Activated naive CD8-positive, alpha-beta T cell treated with anti-CD3 and anti-CD28 coated beads, Interleukin-2, amount 10 ng/mL, durations not matched to agents 7 days and 5 days (primary cell): ENCODE data around the gene BCL2L1. TPM values are rescaled to one million over a fixed set of nuclear protein-coding genes. Genes with fewer than 3 reads are reported as not detected.
A peak's percentile ranks its signal among the peaks of the same experiment; 100 is the strongest.

Experiments
- ATAC-seq: fragments of 150-1000 bp; cut with Tn5 transposase; one replicate; pipeline ENCODE4 v1.10.0; 2021; ENCODE audit warnings: low read depth, moderate library complexity
- POLR2A ChIA-PET: fragments of 350-600 bp; sonication (Branson Sonifier 250); formaldehyde crosslinking; loops from one replicate; lab custom pipeline; 2021; ENCODE audit warnings: antibody characterized with exemption; lab: Charles Lee
- DNase-seq: peaks from one replicate; pipeline ENCODE4 v3.0.0; 2021
- H3K27ac Mint-ChIP-seq: one replicate; pipeline ENCODE4 v1.8.0; 2022; ENCODE audit warnings: mild to moderate bottlenecking, mixed read lengths
- H3K27me3 Mint-ChIP-seq: one replicate; pipeline ENCODE4 v1.8.0; 2022; ENCODE audit warnings: mild to moderate bottlenecking, moderate library complexity, mixed read lengths
- H3K36me3 Mint-ChIP-seq: one replicate; pipeline ENCODE4 v1.8.0; 2021; ENCODE audit warnings: mild to moderate bottlenecking, mixed read lengths
- H3K4me1 Mint-ChIP-seq: one replicate; pipeline ENCODE4 v1.8.0; 2021; ENCODE audit warnings: mixed read lengths
- H3K4me3 Mint-ChIP-seq: one replicate; pipeline ENCODE4 v1.8.0; 2022; ENCODE audit warnings: mild to moderate bottlenecking, moderate library complexity, mixed read lengths
- H3K9me3 Mint-ChIP-seq: one replicate; pipeline ENCODE4 v1.8.0; 2021; ENCODE audit warnings: mixed read lengths
- total RNA-seq, 2 experiments: library from RNA; stranded (reverse); gene quantifications; one replicate each; pipeline ENCODE4 v1.2.3, GENCODE V29; 2021

The BCL2L1 gene
- total RNA-seq, 2 experiments from 2014 or later = 61.7 to 64.5 TPM

GRCh38 chr20:31699801-31700728, 22.6 kb downstream of the BCL2L1 start:
- DNase-seq (no peak), ATAC-seq (no peak)
- POLR2A ChIA-PET = interaction anchor here (1.1 to 3.3 kb wide), 10 partner anchors 11 to 38 kb away, joined by 3 to 12 read pairs (median 7); no protein-coding TSS in a partner anchor
- Mint-ChIP-seq H3K4me1 (peaks cover 53% of the 10 kb centered on the region), H3K36me3 (peaks cover 37% of the 10 kb centered on the region), H3K27ac (peak overlapping the region; percentile 85), H3K27me3 (no peaks in the 10 kb centered on the region), H3K9me3 (no peaks in the 10 kb centered on the region), H3K4me3 (no peak overlapping the region)

- POLR2A ChIA-PET = interaction anchor here (0.8 to 3.3 kb wide), 11 partner anchors 11 to 37 kb away, joined by 3 to 12 read pairs (median 6); no protein-coding TSS in a partner anchor
- peak; percentile 85 for ATAC-seq
Observed at GRCh38 chr20:31698803-31699718, 23.6 kb downstream of the BCL2L1 start.

GRCh38 chr20:31698243-31698802, 24.3 kb downstream of the BCL2L1 start:
- H3K27ac Mint-ChIP-seq = peak overlapping the region; percentile 85
- H3K27me3 Mint-ChIP-seq = no peaks in the 10 kb centered on the region
- POLR2A ChIA-PET = interaction anchor here (1.1 to 3.3 kb wide), 4 partner anchors 23 to 37 kb away, joined by 6 to 12 read pairs (median 8); no protein-coding TSS in a partner anchor
- no peak overlapping the region for H3K4me3 Mint-ChIP-seq
- H3K9me3 Mint-ChIP-seq = no peaks in the 10 kb centered on the region
- H3K4me1 Mint-ChIP-seq = peaks cover 60% of the 10 kb centered on the region
- no peak for DNase-seq
- peaks cover 30% of the 10 kb centered on the region for H3K36me3 Mint-ChIP-seq
- ATAC-seq = no peak

More at GRCh38 chr20:31698803-31699718, 23.6 kb downstream of the BCL2L1 start:
- DNase-seq = no peak
- H3K4me1 Mint-ChIP-seq = peaks cover 57% of the 10 kb centered on the region
- H3K27ac Mint-ChIP-seq = peak overlapping the region; percentile 85
- H3K4me3 Mint-ChIP-seq = peak overlapping the region; percentile 66
- H3K27me3 Mint-ChIP-seq = no peaks in the 10 kb centered on the region
- H3K9me3 Mint-ChIP-seq = no peaks in the 10 kb centered on the region
- peaks cover 30% of the 10 kb centered on the region for H3K36me3 Mint-ChIP-seq

GRCh38 chr20:31695849-31696804, 26.5 kb downstream of the BCL2L1 start:
- Mint-ChIP-seq H3K27me3 (no peaks in the 10 kb centered on the region), H3K36me3 (peaks cover 28% of the 10 kb centered on the region), H3K9me3 (no peaks in the 10 kb centered on the region), H3K4me1 (peaks cover 64% of the 10 kb centered on the region), H3K27ac (peak overlapping the region; percentile 81), H3K4me3 (no peak overlapping the region)
- DNase-seq (no peak), ATAC-seq (no peak)
- POLR2A ChIA-PET = interaction anchor here (0.8 to 1.3 kb wide), 5 partner anchors 12 to 28 kb away, joined by 3 to 6 read pairs (median 3); partner anchors contain the start of gene BCL2L1

GRCh38 chr20:31694842-31695593, 27.6 kb downstream of the BCL2L1 start:
- Mint-ChIP-seq H3K27ac (peak overlapping the region; percentile 81), H3K4me3 (no peak overlapping the region)
- POLR2A ChIA-PET = interaction anchor here (0.7 to 1.2 kb wide), 4 partner anchors 20 to 82 kb away, joined by 3 to 5 read pairs (median 3); no protein-coding TSS in a partner anchor

GRCh38 chr20:31693987-31694661, 28.5 kb downstream of the BCL2L1 start:
- Mint-ChIP-seq H3K9me3 (no peaks in the 10 kb centered on the region), H3K4me3 (no peak overlapping the region), H3K36me3 (peaks cover 20% of the 10 kb centered on the region), H3K4me1 (peaks cover 52% of the 10 kb centered on the region), H3K27me3 (no peaks in the 10 kb centered on the region), H3K27ac (peak overlapping the region; percentile 81)
- DNase-seq (no peak), ATAC-seq (no peak)
- POLR2A ChIA-PET = interaction anchor here (0.7 to 1.2 kb wide), 5 partner anchors 19 to 81 kb away, joined by 3 to 5 read pairs (median 3); no protein-coding TSS in a partner anchor

More at GRCh38 chr20:31694842-31695593, 27.6 kb downstream of the BCL2L1 start:
- Mint-ChIP-seq H3K36me3 (peaks cover 22% of the 10 kb centered on the region), H3K4me1 (peaks cover 58% of the 10 kb centered on the region), H3K9me3 (no peaks in the 10 kb centered on the region), H3K27me3 (no peaks in the 10 kb centered on the region)
- ATAC-seq = no peak
- DNase-seq = no peak

GRCh38 chr20:31693402-31693801, 29.3 kb downstream of the BCL2L1 start:
- no peaks in the 10 kb centered on the region for H3K27me3 Mint-ChIP-seq
- ATAC-seq (no peak), DNase-seq (no peak)
- H3K9me3 Mint-ChIP-seq = no peaks in the 10 kb centered on the region
- H3K4me1 Mint-ChIP-seq = peaks cover 51% of the 10 kb centered on the region
- POLR2A ChIA-PET = interaction anchor here (0.9 to 1.2 kb wide), 5 partner anchors 9 to 32 kb away, joined by 3 read pairs; no protein-coding TSS in a partner anchor
- peaks cover 25% of the 10 kb centered on the region for H3K36me3 Mint-ChIP-seq
- H3K27ac Mint-ChIP-seq = no peak overlapping the region
- no peak overlapping the region for H3K4me3 Mint-ChIP-seq

GRCh38 chr20:31691646-31692275, 30.9 kb downstream of the BCL2L1 start:
- H3K27me3 Mint-ChIP-seq = no peaks in the 10 kb centered on the region
- DNase-seq (no peak), ATAC-seq (peak; percentile 37)
- H3K27ac Mint-ChIP-seq = peak overlapping the region; percentile 79
- POLR2A ChIA-PET = interaction anchor here (0.5 to 1.7 kb wide), 7 partner anchors 16 to 32 kb away, joined by 3 to 6 read pairs (median 5); no protein-coding TSS in a partner anchor
- peak overlapping the region; percentile 8 for H3K4me3 Mint-ChIP-seq
- no peaks in the 10 kb centered on the region for H3K9me3 Mint-ChIP-seq
- peaks cover 34% of the 10 kb centered on the region for H3K36me3 Mint-ChIP-seq
- H3K4me1 Mint-ChIP-seq = peaks cover 54% of the 10 kb centered on the region

- Mint-ChIP-seq H3K27me3 (no peaks in the 10 kb centered on the region), H3K36me3 (peaks cover 38% of the 10 kb centered on the region)
- POLR2A ChIA-PET = interaction anchor here (1.4 to 1.7 kb wide), 2 partner anchors 14 to 33 kb away, joined by 3 to 5 read pairs; no protein-coding TSS in a partner anchor
Observed at GRCh38 chr20:31690124-31690666, 32.5 kb downstream of the BCL2L1 start.

GRCh38 chr20:31689141-31689540, 33.5 kb downstream of the BCL2L1 start:
- peaks cover 57% of the 10 kb centered on the region for H3K4me1 Mint-ChIP-seq
- peak overlapping the region; percentile 31 for H3K27ac Mint-ChIP-seq
- DNase-seq (no peak), ATAC-seq (no peak)
- no peaks in the 10 kb centered on the region for H3K9me3 Mint-ChIP-seq
- POLR2A ChIA-PET = interaction anchor here (2.1 kb wide), 1 partner anchor 11 kb away, joined by 8 read pairs; no protein-coding TSS in a partner anchor
- H3K27me3 Mint-ChIP-seq = no peaks in the 10 kb centered on the region
- peaks cover 42% of the 10 kb centered on the region for H3K36me3 Mint-ChIP-seq
- no peak overlapping the region for H3K4me3 Mint-ChIP-seq

More at GRCh38 chr20:31690124-31690666, 32.5 kb downstream of the BCL2L1 start:
- peaks cover 57% of the 10 kb centered on the region for H3K4me1 Mint-ChIP-seq
- peak overlapping the region; percentile 40 for H3K27ac Mint-ChIP-seq
- DNase-seq = no peak
- no peaks in the 10 kb centered on the region for H3K9me3 Mint-ChIP-seq
- ATAC-seq = no peak
- no peak overlapping the region for H3K4me3 Mint-ChIP-seq
